Body of pancreas (tissue), 4 donors: ENCODE measurements around the gene S100A4.

Source experiments
- POLR2A ChIP-seq, 3 donors: fragments of 450-650 bp; IDR thresholded peaks; one replicate each; pipeline ENCODE4 v1.6.1; 2016; ENCODE audit warnings: antibody characterized with exemption in 3 of 3, mild to moderate bottlenecking in 2 of 3
- TF ChIP-seq, protein P1 (sequence below), 7 experiments: fragments of 450-650 bp in 4 of 7; fragments of 200-600 bp in 3 of 7; sonication (generic) in 3 of 7; IDR thresholded peaks; one replicate each; pipeline ENCODE4 v1.5.1; 2016 to 2019; ENCODE audit warnings: antibody characterized with exemption in 7 of 7

DNA sequence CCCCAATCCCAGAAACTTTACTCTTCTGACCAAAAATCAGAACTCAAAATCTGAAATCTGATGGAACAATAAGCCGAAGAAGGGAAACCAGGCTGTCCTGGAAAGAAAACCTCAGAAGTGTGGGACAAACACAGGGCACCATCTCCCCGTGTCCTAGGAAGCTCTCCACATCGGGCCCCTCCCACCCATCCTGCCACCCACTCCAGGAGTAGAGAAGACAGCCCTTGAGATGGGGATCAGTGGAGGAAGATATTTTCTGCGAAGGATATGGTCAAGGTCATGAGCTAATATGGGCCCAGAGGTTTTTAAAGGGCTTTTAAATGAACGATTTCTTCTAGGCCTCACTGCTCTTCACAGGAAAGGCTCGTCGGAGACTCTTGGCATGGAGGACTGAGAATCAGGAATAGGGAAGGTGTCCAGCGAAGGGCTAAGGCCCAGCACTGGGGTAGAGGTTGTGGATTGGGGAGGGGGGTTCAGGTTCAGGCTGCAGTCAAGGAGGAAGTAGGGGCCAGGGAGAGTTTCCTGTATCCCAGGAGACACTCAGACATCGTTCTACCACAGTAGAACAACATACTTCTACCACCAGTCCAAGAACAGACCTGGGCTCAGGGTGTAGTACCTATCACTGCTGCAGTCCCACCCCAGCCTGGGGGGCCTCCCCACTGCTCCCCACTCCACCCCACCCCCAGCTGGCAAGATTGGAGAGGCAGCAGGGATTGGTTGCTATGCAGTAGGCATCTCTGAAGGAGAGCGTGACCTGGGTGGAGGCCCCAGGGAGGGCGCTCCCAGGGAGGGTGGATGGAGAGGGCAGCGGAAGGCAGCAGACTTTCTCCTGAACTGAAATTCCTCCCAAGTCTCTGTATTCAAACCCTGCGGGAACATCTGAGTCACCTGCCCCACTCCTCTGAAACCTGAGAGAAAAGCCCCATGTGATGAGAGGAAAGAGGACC is 3.7 kb downstream of the S100A4 start:
- TF ChIP-seq, protein P1, sequence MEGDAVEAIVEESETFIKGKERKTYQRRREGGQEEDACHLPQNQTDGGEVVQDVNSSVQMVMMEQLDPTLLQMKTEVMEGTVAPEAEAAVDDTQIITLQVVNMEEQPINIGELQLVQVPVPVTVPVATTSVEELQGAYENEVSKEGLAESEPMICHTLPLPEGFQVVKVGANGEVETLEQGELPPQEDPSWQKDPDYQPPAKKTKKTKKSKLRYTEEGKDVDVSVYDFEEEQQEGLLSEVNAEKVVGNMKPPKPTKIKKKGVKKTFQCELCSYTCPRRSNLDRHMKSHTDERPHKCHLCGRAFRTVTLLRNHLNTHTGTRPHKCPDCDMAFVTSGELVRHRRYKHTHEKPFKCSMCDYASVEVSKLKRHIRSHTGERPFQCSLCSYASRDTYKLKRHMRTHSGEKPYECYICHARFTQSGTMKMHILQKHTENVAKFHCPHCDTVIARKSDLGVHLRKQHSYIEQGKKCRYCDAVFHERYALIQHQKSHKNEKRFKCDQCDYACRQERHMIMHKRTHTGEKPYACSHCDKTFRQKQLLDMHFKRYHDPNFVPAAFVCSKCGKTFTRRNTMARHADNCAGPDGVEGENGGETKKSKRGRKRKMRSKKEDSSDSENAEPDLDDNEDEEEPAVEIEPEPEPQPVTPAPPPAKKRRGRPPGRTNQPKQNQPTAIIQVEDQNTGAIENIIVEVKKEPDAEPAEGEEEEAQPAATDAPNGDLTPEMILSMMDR (IDR thresholded peaks at IDR 0.05), result no peak
- TF ChIP-seq POLR2A (IDR thresholded peaks at IDR 0.05), result no peak
